NCI-H1092 (cell line): Measurements from ENCODE around the gene TBL2.
"Not testable (repeated sequence)": the region's sequence is repeated elsewhere in the genome, so short reads cannot be mapped to it uniquely, and the experiment has no call there.

Experiments used
- DNase-seq: peaks from one replicate; lab custom pipeline; 2025; lab: John Stamatoyannopoulos, UW

Gene TBL2

DNA sequence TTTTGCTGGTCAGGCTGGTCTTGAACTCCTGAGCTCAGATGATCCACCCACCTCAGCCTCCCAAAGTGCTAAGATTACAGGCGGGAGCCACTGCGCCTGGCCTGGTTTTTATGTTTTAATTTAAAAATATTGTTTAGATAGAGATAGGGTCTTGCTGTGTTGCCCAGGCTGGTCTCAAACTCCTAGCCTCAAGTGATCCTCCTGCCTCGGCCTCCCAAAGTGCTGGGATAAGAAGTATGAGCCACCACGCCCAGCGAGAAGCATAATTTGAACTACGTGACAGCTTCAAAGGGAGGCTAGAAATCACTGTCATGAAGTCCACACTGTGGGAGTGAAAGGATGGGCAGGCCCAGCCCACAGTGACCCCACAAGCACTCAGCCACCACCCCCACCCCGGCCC lies 42.5 kb downstream of the TBL2 start:
- DNase-seq = not testable (repeated sequence)

DNA sequence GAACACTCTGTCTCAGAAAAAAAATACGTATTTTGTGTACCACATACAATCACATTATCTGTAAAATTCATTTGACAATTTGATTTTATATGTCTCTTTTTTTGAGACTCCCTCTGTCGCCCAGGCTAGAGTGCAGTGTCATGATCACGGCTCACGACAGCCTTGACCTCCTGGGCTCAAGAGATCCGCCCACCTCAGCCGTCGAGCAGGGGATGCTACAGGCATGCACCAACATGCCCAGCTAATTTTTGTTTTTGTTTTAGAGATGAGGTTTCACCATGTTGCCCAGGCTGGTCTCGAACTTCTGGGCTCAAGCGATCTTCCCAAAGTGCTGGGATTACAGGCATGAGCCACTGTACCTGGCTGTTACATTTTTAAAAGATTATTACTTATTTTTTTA lies 44.6 kb downstream of the TBL2 start:
- no peak for DNase-seq

DNA sequence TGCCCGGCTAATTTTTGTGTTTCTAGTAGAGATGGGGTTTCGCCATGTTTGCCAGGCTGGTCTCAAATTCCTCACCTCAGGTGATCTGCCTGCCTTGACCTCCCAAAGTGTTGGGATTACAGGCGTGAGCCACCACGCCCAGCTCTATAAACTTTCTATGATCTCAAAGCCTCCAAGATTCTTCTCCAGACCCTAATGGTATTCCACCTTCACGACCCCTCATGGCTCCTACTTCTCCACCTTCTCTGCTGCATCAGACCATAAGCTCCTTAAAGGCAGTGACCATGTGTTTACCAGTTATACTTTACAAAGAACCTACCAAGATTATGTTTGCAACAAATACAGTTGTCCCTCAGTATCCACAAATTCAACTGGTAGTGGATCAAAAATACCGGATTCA lies 46.2 kb downstream of the TBL2 start:
- no peak for DNase-seq

DNA sequence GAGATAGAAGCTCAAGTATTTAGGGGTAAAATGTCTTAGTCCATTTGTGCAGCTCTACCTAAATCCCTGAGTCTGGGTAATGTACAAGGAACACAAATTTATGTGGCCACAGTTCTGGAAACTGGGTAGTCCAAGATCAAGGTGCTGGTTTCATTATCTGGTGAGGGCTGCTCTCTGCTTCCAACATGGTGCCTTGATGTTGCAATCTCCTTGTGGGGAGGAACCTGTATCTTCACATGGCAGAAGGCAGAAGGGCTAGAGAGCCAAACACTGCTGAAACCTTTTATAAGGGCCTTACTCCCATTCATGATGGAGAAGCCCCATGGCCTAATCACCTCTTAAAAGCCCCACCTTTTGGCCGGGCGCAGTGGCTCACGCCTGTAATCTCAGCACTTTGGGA lies 47.6 kb downstream of the TBL2 start:
- no peak for DNase-seq

DNA sequence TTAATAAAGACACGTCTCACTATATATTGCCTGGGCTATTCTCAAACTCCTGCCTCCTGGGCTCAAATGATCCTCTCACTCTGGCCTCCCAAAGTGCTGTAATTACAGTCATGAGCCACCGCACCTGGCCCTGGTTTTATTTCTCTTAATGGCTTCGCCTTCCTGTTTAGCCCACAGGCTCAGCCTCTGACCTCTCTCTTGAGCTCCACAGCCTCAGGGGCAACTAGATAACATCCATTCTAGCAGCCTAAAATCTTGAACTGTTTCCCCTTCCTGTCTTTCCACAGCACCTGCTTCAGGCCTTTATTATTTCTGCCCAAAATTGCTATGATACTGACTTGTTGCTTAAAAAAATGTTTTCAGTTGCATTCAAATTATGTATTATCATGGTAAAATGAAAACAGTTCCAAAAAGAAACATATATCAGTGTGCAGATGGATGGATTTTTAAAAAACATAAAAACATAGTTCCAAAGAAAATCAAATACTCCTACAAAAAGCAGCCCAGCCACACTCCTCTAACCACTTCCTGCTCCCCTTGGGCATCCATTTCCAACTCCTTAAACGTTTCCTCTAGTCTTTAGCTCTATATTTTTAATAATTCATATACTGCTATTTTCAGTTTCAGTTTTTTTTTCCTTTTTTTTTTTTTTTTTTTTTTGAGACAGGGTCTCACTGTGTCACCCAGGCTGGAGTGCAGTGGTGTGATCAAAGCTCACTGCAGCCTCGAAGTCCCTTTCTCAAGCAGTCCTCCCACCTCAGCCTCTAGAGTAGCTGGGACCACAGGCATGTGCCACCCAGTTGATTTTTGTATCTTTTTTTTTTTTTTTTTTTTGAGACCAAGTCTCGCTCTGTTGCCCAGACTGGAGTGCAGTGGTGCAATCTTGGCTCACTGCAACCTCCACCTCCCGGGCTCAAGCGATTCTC lies 51.2 kb downstream of the TBL2 start:
- peak; percentile 41 for DNase-seq

DNA sequence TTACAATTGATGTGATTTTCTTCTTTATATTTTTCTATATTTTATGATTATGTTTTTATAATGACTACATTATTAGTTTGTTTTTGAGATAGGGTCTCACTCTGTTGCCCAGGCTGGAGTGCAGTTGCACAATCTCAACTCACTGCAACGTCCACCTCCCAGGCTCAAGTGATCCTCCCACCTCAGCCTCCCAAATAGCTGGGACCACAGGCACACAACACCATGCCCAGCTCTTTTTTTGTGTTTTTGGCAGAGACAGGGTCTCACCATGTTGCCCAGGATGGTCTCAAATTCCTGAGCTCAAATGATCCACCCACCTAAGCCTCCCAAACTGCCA lies 52.3 kb downstream of the TBL2 start:
- not testable (repeated sequence) for DNase-seq

DNA sequence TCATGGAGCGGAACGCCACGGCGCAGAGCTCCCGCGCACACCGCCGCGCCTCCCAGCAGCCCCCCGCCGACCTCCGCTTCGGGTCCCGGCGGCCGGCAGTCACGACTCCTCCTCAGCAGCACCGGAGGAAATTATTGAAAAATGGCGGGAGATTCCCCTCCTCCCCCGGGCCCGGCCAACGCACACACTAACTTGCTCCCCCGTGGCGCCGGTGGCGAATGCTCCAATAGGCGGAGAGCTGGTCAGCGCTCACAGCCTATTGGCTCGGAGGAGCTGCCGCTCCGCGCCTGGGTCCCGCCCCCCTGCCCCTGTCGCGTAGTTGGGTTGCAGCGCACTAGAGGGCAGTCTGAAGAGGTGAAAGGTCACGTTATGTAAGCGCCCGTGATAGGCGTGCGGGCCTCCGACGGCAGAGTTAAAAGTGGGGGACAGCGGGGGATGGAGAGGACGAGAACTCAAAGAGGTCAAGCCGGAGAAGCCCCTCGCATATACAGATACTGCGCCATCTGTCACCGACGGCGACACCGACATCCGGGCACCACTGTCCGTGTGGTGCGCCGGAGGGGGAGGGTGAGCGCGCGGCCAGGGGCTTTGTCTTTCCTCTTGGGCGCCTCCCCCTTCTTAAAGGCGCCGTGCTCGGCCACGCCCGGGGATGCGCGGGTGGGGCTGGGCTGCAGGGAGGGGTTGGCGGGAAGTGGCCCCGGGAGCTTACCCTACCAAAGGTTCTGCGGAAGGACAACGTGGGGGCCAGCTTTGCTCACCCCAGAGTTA lies 56.1 kb downstream of the TBL2 start, which contains the start of gene BAZ1B:
Gene BAZ1B (minus strand): TSS at position 189 of the 768 bp plus-strand sequence. CDS start 360 bp downstream, outside the sequence.
- DNase-seq = peak; percentile 99

DNA sequence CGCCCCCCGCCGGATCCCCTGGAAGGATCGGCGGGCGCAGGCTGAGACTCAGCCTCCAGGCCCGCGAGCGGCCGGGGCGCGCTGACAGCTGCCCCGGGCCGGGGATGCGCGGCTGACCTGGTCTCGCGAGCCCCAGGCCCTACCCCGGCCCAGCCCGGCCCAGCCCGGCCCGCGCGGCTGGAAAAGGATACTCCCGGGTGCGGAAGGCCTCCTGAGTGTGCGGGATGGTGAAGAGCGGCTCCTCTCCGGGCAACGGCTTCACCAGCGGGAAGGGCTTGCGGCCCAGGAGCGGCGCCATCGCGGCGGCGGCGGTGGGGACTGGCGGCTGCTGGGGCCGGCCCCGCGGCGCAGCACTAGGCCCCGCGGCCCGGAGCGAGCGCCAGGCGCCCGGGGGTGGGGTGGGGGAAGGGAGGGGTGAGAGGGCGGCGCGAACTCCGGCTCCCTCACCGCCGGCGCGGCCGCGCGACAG lies 56.7 kb downstream of the TBL2 start:
- no peak for DNase-seq

DNA sequence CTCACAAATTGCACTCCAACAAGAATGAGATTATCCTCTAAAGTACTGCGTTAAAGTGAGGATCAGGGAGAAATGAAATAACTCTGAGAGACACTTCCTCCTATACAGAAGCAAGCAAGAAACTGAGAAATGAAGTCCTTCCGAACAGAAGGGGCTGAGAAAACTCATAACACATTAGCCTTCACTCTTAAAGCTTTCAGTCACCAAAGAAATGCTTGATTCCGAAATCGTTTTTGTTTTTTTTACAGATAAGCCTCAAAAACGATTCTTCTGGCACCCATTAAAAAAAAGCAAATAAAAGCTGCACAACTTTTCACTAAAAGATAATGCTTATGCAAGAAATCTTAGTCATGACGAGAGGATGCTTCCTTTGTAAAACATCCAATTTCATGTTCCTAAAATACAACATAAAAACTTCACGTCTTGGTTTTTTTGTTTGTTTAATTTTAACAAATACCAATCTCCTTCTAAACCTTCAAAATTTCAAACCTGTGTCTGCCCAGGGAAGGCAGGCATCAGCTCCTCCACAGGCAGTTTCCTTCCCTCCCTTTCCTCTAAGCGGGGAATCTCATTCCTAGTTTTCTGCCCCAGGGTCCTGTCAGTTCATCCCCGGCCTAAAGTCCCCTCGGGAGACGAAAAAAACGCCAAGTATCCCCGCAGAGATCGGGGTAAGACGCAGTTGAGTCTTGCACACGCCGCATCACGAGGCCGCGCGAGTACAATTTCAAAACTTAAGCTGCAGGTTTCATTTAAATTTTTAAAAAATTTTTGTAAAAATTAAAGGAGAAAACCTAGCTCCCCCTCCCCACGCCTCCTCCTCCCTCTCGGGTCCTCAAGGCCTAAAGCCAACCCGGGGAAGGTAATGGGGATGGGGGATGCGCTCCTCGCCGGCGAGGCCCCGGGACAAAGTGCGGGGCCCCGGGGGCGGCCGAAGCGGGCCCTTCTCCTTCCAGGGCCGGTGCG lies 57.4 kb downstream of the TBL2 start:
- DNase-seq = no peak

DNA sequence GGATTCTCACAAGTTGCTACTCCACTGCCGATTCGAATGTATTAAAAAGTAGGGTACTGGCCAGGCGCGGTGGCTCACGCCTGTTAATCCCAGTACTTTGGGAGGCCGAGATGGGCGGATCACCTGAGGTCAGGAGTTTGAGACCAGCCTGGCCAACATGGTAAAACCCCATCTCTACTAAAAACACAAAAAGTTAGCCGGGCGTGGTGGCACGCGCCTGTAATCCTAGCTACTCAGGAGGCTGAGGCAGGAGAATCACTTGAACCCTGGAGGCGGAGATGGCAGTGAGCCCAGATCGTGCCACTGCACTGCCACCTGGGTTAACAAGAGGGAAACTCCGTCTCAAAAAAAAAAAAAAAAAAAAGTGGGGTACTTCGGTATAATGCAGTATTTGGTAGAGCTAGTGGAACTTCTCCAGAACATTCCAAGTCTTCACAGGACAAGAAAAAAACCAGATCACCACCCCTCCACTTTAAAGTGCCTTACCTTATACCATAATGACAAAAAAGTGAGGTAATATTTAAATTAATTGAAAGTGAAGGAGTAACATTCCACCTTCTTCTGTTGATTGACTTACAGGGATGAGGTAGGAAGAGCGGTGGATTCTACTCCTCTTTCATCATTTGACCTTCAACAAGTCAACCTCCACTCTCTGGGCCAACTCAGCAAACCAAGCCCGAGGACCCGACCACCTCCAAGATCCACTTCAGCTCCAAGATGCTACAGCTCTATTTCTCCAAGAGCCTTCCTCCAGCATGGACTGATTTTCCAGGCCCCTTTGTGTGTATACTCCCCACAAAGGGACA lies 58.3 kb downstream of the TBL2 start:
- no peak for DNase-seq

DNA sequence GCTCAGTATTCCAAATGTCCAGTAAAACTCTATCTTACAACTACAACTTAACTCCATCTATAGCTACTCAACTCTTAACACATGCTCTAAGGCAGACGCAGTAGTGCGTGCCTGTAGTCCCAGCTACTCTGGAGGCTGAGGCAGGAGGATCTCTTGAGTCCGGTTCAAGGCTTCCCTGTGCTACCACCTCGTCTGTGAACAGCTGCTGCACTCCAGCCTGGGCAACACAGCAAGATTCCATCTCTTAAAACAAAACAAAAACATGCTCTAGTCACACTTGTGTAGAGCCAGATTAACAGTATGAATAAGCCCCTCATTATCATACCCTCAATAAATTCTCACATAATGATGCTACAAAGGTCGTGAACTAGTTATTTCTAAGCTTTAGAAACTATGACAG lies 59.9 kb downstream of the TBL2 start:
- DNase-seq = no peak
